Kidney capillary endothelial cell (primary cell): Measurements from ENCODE around the gene APOA4.

Experiments used
- DNase-seq: peaks from one replicate; pipeline ENCODE4 v3.0.0-alpha.2; 2018; ENCODE audit warnings: low spot score

The APOA4 gene

GRCh38 chr11:116775975-116776374 lies 47.1 kb downstream of the APOA4 start:
- no peak for DNase-seq

- DNase-seq, result no peak
Measured at GRCh38 chr11:116774661-116775060, 48.4 kb downstream of the APOA4 start.

- no peak for DNase-seq
Measured at GRCh38 chr11:116773203-116774097, 49.7 kb downstream of the APOA4 start.

GRCh38 chr11:116772443-116773202 lies 50.5 kb downstream of the APOA4 start, which contains the start of gene BUD13:
TSS of gene BUD13 (minus strand) at chr11:116772987. CDS start at chr11:116772964, 23 bp downstream.
- peak; percentile 82 for DNase-seq

GRCh38 chr11:116771935-116772334 lies 51.2 kb downstream of the APOA4 start:
- DNase-seq, result no peak
